Glomerular endothelial cell (primary cell): ENCODE data around the gene CPZ. TPM values are rescaled to one million over a fixed set of nuclear protein-coding genes. Genes with fewer than 3 reads are reported as not detected.

ENCODE experiments used
- DNase-seq: peaks from one replicate; pipeline ENCODE4 v3.0.0-alpha.2; 2011; ENCODE audit warnings: low read depth, low spot score; ENCODE audit errors: extremely low read depth
- total RNA-seq: library from RNA; depleted of rRNA; stranded (reverse); fragments of >200 nt; gene quantifications from 2 replicates; pipeline ENCODE4 v1.2.3, GENCODE V29; 2015

CPZ gene
- total RNA-seq, 1 donor from 2014 or later: 0.64 TPM

DNA sequence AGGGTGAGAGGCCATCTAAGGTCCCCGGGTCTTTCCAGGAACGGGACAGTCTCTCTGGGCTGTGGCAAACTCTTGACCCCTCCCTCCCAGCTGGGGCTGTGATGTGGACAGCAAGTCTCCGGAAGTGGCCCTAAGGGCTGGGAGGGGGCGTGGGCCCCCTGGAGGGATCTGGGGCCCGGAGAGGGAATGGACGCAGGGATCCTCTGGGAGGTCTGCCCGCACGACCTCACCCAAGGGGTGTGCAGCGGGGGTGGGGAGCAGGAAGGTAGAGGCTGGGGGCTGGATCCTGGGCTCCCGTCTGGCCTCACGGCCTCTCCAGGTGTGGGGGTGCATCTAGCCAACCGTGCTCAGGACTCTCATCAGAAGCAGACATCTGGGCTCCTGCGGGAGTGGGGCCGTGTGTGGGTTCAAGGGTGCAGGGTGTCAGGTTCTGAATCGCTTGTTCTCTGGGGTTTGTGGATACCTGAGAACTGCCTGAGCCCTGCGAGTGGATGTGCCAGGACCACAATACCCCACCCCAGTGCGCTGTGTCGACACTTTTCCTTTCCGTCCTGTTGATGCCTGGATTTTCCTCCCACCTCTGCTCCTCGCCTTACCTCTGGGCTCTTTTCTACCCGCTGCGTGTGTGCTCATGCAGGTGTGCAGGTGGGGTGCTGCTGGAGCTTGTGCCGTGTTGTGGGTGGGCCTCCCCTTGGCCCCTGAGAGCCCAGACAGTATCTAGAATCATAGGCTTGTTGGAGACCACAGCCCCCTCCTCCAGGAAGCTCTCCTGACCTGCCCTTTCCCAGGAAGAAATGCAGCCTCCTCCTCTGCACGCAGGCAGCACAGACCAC lies 915 bp downstream of the CPZ start:
- DNase-seq: no peak

DNA sequence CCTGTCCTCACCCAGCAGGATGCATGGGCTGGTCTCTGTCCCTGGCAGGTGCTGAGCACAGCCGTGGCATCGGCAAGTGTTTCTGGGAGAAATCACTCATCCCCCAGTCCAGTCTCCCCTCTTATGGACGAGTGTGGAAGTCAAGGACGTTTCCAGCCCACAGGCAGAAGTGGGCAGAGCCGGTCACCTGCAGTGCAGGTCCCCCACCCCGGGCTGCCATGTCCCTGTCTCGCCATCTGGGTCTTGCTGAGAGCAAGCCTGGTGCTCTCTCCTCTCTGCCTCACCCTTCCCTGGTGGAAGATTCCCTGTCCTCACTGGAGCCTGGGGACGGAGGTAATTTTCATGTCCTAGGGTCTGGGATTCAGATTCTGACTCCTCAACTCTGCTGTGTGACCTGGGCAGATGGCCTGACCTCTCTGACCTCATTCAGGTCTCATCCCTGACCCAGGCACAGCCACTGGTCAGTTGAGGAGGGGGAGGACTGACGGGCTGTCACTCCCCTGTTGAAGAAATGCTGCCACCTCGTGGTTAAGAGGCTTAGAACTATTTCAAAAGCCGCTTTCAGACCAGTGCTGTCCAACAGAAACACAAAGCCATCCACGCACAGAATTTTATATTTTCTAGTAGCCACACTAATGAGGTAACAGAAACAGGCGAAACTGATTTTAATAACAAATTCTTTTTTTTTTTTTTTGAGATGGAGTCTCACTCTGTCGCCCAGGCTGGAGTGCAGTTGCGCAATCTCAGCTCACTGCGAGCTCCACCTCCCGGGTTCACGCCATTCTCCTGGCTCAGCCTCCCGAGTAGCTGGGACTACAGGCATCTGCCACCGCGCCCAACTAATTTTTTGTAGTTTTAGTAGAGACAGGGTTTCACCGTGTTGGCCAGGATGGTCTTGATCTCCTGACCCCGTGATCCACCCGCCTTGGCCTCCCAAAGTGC lies 1.8 kb downstream of the CPZ start:
- DNase-seq: peak; percentile 33

DNA sequence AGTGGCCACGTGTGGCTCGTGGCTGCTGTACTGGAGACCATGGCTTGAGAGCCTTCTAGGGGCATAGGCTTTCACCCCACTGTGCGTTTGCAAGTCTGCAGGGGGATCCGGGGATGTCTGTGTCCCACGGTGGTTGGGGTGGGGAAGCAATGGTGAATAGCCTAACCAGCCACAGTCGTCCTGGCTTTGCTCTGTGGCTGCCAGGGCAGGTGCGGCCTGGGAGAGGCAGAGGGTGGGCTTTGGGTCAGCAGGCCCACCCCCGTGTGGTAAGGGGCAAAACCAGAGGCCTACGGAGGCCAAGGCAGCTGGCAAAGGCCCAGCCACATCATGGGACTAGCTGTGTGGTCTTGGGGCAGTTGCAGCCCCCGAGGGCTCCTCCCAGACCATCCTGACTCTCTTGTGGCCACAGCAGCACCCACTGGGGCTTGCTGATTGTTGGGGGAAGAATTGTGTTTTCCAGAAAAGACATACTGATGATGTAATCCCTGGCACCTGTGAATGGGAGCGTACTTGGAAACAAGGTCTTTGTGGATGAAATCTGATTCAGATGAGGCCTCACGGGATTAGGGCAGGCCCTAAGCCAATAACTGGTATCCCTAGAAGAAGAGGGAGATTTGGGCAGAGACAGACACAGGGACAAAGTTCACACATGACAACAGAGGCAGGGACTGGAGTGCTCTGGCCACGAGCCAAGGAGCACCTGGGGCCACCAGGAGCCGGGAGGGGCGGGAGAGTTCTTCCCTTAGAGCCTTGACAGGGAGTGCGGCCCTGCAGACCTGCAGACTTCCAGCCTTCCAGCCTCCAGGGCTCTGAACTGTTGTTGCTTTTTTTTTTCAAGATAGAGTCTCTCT lies 2.9 kb downstream of the CPZ start:
- DNase-seq: no peak

DNA sequence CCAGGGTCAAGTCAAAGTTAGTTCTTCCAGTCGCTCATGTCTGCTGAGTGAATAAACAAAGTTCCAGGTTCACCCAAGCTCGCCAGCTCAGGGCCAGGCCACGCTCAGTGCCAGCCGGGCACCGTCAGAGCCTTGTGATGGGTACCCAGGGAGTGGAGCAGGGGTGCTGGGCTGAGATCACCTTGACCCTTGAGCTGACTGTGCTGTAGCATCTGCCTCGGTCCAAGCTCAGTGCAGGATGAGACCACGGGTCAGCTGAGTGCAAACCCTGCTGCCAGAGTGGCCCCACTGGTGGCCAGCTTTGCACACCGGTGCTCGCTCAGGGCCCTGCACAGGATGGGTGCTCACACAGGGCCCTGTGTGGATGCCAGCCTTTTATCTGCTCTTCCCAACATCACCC lies 4.3 kb downstream of the CPZ start:
- DNase-seq: no peak

DNA sequence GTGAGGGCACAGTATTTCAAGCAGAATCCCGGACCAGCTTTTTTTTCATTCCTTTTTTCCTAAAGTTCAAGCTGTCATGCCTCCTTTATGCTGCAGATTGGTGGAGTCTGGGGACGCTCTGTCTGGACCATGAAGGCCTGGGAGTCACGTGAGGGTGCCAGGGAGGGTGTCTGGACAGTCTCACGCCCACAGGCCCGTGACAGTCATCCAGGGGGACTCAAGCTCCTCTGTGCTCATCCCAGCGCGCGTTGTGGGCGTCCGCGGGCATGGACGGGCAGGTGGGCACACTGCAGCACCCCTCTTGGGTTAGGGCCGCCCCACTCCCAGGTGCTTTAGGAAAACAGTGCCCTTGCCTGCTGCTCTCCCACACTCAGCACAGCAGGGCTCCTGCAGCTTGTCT lies 4.8 kb downstream of the CPZ start:
- no peak for DNase-seq

DNA sequence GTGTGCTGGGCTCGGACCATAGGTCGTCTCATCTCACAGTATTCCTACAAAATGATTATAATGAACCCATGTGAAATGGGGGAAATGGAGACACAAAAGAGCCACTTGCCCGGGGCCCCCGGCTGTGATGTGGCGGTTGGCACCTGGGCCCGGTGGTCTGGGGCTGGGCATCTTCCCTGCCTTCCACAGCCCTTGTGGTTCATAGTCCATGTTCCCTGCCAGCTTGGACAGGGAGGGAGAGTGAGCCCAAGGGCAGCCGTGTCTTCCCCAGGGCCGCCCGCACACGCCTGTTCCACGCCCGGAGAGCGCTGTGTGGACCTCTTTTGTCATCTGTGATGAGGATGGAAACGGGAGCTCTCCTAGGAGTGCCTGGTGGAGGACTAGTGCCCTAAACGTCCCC lies 5.2 kb downstream of the CPZ start:
- DNase-seq: no peak

DNA sequence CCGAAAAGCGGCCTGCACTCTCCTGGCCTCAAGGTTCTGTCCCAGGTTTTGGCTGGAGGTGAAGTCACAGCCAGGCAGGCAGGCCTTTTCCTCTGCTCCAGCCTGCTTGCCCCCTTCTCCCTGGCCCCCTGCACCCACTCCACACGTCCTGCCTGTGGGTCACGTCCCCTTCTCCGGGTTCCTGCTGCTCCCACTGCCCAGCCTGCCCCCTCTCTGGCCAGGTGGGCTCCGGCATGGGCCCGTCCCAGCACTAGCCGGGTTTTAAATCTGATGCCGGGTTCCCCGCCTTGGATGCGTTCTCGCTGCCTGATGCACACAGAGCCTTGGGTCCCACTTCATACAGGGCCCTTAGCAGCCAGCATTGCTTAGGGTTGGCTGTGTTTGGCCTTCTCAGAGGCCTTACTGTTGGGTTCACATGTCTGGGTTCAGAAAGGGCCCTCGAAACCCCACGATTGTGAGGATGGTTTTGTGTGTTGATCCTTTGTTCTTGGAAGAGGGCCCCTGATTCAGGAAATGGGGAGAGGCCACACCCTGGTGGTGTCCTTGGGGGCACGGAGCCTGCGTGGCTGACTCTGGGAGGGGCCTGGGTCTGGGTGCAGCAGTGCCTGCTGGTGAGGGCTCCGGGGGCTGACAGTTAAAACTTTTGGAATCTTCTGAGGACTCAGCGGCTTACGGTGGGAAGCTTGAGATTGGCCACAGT lies 6.0 kb downstream of the CPZ start:
- DNase-seq: no peak

DNA sequence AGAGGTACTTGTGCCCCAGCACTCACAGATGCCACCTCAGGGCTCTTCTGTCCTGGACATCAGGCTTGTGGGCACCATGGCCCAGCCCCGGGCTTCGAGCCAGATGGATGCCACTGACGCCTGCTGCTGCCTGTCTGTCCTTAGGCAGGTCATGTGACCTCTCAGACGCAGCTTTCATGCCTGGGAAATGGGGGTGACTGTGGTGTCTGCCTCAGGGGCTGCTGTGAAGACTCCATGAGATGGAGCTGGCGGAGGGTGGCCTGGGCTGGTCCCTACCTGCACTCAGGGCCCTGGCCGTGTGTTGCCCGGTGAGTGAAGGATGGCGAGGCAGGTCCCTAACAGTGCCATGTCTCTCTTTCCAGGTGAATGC lies 6.5 kb downstream of the CPZ start:
- no peak for DNase-seq

DNA sequence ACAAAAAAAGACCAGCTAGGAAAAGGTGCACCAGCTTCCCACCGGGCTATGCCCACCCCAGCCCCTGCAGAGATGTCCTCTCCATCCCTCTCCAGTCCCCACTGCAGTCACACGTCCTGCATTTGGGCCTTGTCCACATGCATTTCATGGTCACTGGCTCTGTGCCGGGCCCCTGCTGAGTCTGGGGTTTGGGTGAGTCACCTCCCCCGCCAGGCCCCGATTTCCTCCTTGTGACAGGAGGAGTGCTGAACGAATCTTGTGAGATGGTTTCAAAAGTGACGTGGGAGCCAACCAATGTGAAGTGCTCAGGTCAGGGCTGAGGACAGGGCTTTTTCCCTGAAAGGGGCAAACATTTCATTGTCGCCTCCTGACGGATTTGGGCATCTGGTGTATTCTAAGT lies 7.1 kb downstream of the CPZ start:
- no peak for DNase-seq

DNA sequence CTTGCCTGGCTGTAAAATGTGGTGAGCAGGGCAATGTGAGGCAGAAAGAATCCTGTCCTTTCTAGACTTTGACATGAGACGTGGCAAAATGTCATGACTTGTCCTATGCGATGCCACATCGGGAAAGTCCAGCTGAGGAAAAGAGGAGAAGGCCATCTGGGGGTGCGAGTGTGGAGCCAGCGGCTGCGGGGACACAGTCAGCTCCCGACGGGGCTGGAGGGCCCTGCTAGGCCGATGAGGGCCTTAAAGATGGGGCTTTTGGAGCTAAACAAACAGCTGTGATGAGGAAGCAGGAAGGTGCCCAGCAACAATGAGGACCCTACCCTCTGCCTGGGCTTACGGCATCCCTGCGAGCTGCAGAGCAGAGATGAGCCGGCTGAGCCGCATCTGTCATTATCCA lies 7.7 kb downstream of the CPZ start:
- no peak for DNase-seq

DNA sequence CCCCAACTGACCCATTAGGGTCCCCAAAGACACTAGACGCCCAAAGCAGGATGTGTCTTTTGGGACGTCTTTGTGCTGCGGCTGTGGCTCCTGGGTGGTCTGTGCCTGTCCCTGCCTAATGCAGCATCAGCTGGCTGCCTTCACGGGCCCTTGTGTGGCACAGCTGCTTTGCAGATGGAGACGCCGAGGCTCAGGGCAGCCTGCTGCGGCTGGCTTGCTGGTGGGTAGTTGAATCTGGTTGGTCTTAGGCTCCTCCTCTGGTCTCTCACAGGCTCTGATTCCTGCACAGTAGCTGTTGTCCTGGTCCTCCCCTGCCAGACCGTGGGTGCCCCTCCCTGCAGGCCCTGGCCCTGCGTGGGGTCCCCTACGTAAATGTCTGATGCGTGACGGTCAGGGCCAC lies 8.1 kb downstream of the CPZ start:
- DNase-seq: no peak

DNA sequence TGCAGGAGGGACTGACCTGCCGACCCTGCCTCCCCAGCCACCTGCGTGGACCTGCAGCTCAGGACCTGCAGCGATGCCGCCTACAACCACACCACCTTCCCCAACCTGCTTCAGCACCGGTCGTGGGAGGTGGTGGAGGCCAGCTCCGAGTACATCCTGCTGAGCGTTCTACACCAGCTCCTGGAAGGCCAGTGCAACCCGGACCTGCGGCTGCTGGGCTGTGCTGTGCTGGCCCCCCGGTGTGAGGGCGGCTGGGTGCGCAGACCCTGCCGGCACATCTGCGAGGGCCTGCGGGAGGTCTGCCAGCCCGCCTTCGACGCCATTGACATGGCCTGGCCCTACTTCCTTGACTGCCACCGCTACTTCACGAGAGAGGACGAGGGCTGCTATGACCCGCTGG lies 8.5 kb downstream of the CPZ start:
- no peak for DNase-seq

DNA sequence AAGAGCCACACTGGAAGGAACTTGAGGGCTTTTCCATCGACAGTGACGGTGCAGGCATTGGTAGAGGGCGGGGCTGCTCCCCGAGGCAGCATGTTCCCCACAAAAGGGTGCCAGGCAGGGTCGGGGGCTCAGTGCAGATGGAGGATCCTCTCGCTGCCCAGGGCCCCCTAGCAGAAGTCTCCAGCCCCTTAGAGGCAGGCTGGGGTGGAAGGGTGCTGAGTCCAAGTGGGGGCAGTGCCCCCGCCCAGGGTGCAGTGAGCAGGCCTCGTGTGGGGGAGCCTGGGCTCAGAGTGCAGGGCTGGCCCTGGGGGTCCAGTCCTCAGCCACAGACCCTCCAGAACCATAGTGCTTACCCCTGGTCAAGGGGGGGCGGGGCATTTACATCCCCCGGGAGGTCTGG lies 9.0 kb downstream of the CPZ start:
- DNase-seq: no peak

DNA sequence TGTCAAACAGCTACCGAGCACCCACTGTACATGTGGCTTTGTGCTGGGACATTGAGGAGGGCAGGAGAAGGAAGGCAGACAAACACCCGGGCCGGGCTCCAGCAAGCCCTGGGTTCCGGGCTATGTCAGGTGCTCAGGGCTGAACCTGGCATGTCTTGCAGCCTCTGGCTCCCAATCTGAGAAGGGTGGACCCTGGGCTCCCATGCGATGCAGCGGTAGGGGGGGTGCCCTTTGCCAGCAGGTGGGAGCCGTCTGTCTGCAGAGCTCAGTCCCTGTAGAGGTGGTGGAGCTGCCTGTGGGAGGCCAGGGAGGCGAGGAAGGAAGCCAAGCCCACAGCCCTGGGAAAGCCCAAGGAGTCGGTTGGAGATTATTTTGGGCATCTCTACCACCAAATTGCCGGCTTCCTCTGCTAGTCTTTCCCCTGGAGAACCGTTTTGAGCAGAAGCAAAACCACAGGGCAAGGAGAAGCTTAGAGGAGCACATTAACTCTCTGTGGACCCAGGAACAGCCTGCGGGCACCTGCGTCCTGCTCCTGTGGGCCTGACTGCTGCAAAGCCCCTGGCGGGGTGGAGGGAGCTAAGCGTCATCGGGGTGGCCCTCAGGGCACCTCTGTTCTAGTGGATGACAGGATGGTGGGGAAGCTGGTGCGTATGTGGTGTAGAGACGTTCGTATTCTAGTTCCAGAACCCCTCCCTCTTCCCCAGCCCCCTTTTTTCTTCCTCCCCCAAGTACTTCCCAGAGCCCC lies 10.3 kb downstream of the CPZ start:
- DNase-seq: no peak

DNA sequence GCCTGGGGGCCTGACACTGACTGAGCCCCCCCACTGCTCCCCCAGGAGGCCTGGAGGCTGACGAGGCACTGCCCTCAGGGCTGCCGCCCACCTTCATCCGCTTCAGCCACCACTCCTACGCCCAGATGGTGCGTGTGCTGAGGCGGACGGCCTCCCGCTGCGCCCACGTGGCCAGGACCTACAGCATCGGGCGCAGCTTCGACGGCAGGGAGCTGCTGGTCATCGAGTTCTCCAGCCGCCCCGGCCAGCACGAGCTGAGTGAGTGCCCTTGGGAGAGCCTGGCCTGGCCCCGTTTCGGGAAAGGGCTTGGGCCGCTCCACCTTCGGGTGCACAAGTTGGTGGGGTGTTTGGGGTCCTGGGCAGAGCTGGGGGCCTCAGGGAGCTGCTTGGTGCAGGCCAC lies 11.4 kb downstream of the CPZ start:
- no peak for DNase-seq

DNA sequence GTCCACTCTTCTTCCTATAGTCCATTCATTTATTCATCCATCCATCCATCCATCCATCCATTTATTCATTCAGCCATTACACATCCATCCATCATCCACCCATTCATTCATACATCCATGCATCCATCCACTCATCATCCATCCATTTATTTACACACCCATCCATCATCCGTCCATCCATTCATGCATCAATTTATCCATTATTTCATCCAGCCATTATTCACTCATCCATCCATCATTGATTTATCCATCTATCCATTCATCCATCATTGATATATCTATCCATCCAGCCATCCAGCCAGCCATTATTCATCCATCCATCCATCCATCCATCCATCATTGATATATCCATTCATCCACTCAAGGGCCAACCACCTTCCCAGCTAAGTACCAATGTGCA lies 12.7 kb downstream of the CPZ start:
- DNase-seq: no peak

DNA sequence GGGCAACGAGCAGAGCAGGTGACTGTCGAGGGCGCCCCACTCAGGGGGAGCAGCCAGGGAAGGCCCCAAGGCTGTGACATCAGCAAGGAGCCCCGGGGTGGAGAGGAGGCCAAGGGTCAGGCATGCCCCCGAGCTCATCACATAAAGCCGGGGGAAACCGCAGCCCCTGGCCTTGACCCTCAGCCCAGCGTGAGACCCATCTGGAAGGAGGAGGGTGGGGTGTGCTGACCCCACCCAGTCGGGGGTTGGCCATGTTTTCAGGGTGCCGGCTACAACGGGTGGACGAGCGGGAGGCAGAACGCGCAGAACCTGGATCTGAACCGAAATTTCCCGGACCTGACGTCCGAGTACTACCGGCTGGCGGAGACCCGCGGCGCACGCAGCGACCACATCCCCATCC lies 13.9 kb downstream of the CPZ start:
- DNase-seq: no peak

DNA sequence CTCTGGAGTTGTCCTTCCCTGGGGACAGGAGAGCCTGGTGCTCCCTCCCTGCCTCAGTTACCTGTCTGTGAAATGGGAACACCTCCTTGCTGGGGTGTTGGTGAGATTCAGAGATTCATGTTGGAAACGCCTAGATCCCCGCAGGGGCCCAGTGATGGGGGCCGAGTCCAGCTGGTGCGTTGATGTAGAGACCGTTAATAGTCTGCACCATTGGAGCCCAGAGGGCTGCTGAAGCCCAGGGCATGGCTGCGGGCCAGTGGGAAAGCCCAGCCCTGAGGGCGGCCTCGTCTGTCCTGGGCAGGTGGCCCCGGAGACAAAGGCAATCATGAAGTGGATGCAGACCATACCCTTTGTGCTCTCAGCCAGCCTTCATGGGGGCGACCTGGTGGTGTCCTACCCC lies 14.4 kb downstream of the CPZ start:
- no peak for DNase-seq

DNA sequence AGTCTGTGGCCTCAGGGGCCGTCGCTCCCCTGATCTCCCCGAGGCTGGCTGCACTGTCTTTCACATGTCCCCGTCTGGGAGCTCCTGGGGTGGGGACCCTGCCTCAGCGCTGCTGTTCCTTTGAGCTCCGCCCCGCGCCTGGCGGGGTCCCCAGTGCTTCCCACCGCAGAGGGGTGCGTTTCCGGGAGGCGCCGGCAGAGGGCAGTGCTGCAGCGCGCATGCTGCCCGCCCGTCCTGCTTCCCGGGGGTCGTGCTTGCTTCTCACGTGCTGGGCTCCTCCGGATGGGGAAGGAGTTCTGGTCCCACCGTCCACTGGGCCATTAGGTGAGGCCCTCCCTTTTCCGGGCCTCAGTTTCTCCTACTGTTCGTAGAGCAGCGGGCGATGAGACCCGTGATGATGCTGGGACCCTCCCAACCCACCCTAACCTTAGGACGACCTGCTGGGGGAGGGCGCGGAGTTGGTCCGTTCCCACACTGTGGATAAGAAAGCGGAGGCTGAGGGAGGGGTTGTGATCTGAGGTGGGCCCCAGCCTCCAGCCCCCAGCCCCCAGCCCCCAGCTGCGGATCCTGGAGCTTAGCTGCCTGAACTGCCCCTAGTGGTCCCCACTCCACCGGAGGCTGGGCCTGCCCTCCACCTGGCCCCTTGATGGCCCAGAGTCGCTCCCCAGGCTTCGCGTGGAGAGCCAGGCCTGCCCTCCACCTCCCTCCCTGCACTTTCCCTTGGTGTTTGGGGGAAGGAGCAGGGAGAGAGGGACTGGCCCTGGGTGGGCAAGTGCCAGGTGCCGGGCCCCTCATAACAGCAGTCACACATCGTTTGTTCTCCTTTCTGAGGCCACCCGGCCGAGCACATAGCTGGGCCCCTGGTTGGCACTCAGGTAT lies 15.3 kb downstream of the CPZ start:
- no peak for DNase-seq
